ENCODE data around the gene GNB1L. TPM values are rescaled to one million over a fixed set of nuclear protein-coding genes. Genes with fewer than 3 reads are reported as not detected.

The GNB1L gene
- total RNA-seq, 1 experiment from 2014 or later = 17.9 TPM

DNA sequence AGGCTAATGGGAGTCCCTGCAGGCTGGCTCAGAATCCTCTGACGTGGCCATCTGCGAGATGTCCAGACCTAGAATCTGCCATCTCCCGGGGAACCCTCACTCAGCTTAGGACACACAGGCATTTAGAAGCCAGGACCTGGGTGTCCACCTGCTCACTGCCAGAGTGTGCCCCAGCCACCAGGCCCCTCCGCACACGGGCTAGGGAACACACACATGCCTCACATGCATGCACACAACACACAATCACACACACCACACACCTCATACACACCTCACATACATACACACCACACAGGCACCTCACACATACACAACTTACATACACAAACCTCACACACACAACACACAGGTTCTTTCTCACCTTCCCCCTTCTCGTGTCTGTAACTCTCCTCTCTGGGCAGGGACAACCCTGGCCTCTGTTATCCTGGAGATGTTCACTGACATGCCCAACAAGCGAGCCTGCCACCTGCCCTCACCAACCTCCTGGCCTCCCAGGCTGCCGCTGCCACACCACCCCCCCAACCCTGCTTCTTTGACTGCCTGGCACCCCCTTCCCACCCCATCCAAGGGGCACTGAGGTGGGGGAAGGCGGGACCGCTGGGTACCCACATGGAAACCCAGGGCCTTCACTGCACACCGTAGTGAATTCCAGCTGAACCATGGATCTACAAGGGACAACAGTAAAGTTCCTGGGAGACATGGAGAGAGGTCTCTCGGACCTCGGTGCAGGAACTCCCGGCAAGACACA is 38.1 kb downstream of the GNB1L start:
- Histone ChIP-seq H3K27me3 (replicated peaks; ENCODE audit: insufficient read depth, low read depth, low read length, poor library complexity) (no peaks in the 10 kb centered on the region), H3K36me3 (ENCODE audit: insufficient read depth, low read length, poor library complexity, severe bottlenecking) (no peaks in the 10 kb centered on the region), H3K9me3 (ENCODE audit: low read depth, low read length, poor library complexity, severe bottlenecking) (no peaks in the 10 kb centered on the region), H3K4me3 (ENCODE audit: low read depth, low read length, poor library complexity, severe bottlenecking) (no peak overlapping the region), H3K27ac (ENCODE audit: low read depth, low read length, poor library complexity, severe bottlenecking) (no peak overlapping the region), H3K4me1 (ENCODE audit: insufficient read depth, low read length, poor library complexity, severe bottlenecking) (peaks cover 8% of the 10 kb centered on the region)
- DNase-seq (ENCODE audit: low spot score) = no peak
- TF ChIP-seq EZH2 (IDR thresholded peaks at IDR 0.05; ENCODE audit: borderline replicate concordance, low read depth, low read length, poor library complexity, severe bottlenecking) = no peak
- intact Hi-C loops (cut with micrococcal nuclease; ENCODE audit: unreplicated experiment) = no loop called here
- CTCF ChIA-PET = no interaction called here
- POLR2A ChIA-PET (ENCODE audit: low non-redundant PET) = no interaction called here
- no TSS peak for BruUV-seq (replicated peaks)

GRCh38 chr22:19815823-19816290 is 38.8 kb downstream of the GNB1L start:
- intact Hi-C loops (cut with micrococcal nuclease; ENCODE audit: unreplicated experiment) = no loop called here
- Histone ChIP-seq H3K36me3 (ENCODE audit: insufficient read depth, low read length, poor library complexity, severe bottlenecking) (no peaks in the 10 kb centered on the region), H3K4me1 (ENCODE audit: insufficient read depth, low read length, poor library complexity, severe bottlenecking) (peaks cover 15% of the 10 kb centered on the region), H3K9me3 (ENCODE audit: low read depth, low read length, poor library complexity, severe bottlenecking) (no peaks in the 10 kb centered on the region), H3K4me3 (ENCODE audit: low read depth, low read length, poor library complexity, severe bottlenecking) (no peak overlapping the region), H3K27ac (ENCODE audit: low read depth, low read length, poor library complexity, severe bottlenecking) (no peak overlapping the region), H3K27me3 (replicated peaks; ENCODE audit: insufficient read depth, low read depth, low read length, poor library complexity) (no peaks in the 10 kb centered on the region)
- no TSS peak for BruUV-seq (replicated peaks)
- no peak for TF ChIP-seq EZH2 (IDR thresholded peaks at IDR 0.05; ENCODE audit: borderline replicate concordance, low read depth, low read length, poor library complexity, severe bottlenecking)
- ChIA-PET POLR2A (ENCODE audit: low non-redundant PET) (no interaction called here), CTCF (no interaction called here)
- DNase-seq (ENCODE audit: low spot score) = no peak

DNA sequence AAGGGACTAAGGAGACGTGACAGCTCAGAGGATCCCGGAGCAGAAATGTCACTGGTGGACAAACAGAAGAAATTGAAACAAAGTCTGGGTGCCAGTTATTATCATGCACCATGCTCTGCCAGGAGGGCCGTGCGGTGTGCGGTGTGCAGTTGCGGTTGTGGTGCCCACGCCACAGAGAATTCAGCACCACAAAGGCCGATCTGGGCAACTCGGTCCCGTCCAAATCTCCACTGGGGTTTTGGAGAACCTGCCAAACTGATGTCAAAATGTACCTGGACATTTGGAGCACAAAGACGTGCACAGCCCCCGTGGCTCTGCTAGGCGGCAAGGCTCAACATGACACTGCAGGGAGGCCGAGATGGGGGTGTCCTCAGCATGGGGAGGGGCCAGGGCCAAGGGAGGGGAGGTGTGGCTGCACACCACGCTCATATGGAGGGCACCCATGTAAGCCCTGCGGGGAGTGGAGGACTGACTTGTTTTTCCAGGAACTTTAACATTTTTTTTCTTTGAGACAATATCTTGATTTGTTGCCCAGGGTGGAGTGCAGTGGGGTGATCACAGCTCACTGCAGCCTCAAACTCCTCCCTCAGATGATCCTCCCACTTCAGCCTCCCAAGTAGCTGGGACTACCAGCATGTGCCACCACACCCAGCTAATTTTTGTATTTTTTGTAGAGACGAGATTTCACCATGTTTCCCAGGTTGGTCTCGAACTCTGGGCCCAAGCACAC is 39.4 kb downstream of the GNB1L start:
- no peak overlapping the region for H3K4me3 ChIP-seq (ENCODE audit: low read depth, low read length, poor library complexity, severe bottlenecking)
- no peak overlapping the region for H3K27ac ChIP-seq (ENCODE audit: low read depth, low read length, poor library complexity, severe bottlenecking)
- H3K4me1 ChIP-seq (ENCODE audit: insufficient read depth, low read length, poor library complexity, severe bottlenecking) = peaks cover 19% of the 10 kb centered on the region
- DNase-seq (ENCODE audit: low spot score) = no peak
- CTCF ChIA-PET = no interaction called here
- no peak for TF ChIP-seq EZH2 (IDR thresholded peaks at IDR 0.05; ENCODE audit: borderline replicate concordance, low read depth, low read length, poor library complexity, severe bottlenecking)
- TF ChIP-seq, protein P1, sequence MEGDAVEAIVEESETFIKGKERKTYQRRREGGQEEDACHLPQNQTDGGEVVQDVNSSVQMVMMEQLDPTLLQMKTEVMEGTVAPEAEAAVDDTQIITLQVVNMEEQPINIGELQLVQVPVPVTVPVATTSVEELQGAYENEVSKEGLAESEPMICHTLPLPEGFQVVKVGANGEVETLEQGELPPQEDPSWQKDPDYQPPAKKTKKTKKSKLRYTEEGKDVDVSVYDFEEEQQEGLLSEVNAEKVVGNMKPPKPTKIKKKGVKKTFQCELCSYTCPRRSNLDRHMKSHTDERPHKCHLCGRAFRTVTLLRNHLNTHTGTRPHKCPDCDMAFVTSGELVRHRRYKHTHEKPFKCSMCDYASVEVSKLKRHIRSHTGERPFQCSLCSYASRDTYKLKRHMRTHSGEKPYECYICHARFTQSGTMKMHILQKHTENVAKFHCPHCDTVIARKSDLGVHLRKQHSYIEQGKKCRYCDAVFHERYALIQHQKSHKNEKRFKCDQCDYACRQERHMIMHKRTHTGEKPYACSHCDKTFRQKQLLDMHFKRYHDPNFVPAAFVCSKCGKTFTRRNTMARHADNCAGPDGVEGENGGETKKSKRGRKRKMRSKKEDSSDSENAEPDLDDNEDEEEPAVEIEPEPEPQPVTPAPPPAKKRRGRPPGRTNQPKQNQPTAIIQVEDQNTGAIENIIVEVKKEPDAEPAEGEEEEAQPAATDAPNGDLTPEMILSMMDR (conservative IDR thresholded peaks at IDR 0.05; ENCODE audit: low read depth, low read length) = no peak
- no peaks in the 10 kb centered on the region for H3K36me3 ChIP-seq (ENCODE audit: insufficient read depth, low read length, poor library complexity, severe bottlenecking)
- BruUV-seq (replicated peaks) = no TSS peak
- no peaks in the 10 kb centered on the region for H3K27me3 ChIP-seq (replicated peaks; ENCODE audit: insufficient read depth, low read depth, low read length, poor library complexity)
- intact Hi-C loops (cut with micrococcal nuclease; ENCODE audit: unreplicated experiment) = no loop called here
- no peaks in the 10 kb centered on the region for H3K9me3 ChIP-seq (ENCODE audit: low read depth, low read length, poor library complexity, severe bottlenecking)
- POLR2A ChIA-PET (ENCODE audit: low non-redundant PET) = no interaction called here

DNA sequence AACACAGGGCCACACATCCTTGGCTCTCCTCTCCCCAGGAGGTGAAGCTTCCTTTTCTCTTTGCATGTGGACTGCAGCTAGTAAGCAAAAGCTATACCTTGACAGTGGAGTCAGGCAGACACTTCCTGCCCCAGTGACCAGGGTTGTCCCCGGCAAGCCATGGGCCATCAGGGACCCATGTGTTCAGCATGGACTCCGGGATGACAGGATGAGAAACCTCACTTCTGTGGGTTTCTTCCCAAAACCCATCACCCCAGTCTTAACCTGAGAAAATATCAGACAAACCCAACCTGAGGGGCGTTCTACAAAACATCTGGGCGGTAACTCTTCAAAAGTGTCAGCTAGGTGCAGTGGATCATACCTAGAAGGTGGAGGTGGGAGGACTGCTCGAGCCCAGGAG is 40.2 kb downstream of the GNB1L start:
- Histone ChIP-seq H3K27me3 (replicated peaks; ENCODE audit: insufficient read depth, low read depth, low read length, poor library complexity) (no peaks in the 10 kb centered on the region), H3K9me3 (ENCODE audit: low read depth, low read length, poor library complexity, severe bottlenecking) (no peaks in the 10 kb centered on the region), H3K36me3 (ENCODE audit: insufficient read depth, low read length, poor library complexity, severe bottlenecking) (no peaks in the 10 kb centered on the region), H3K4me3 (ENCODE audit: low read depth, low read length, poor library complexity, severe bottlenecking) (no peak overlapping the region), H3K4me1 (ENCODE audit: insufficient read depth, low read length, poor library complexity, severe bottlenecking) (peaks cover 19% of the 10 kb centered on the region), H3K27ac (ENCODE audit: low read depth, low read length, poor library complexity, severe bottlenecking) (no peak overlapping the region)
- POLR2A ChIA-PET (ENCODE audit: low non-redundant PET) = no interaction called here
- no peak for DNase-seq (ENCODE audit: low spot score)
- intact Hi-C loops (cut with micrococcal nuclease; ENCODE audit: unreplicated experiment) = no loop called here
- CTCF ChIA-PET = interaction anchor here (1.3 kb wide), 1 partner anchor 96 kb away, joined by 3 read pairs; no protein-coding TSS in a partner anchor
- TF ChIP-seq EZH2 (IDR thresholded peaks at IDR 0.05; ENCODE audit: borderline replicate concordance, low read depth, low read length, poor library complexity, severe bottlenecking) = no peak
- TF ChIP-seq, protein P1 (conservative IDR thresholded peaks at IDR 0.05; ENCODE audit: low read depth, low read length) = no peak
- no TSS peak for BruUV-seq (replicated peaks)

Measured in A673 (cell line).